SK-N-SH treated with all-trans-retinoic acid at 6 μM for 48 hours (cell line): ENCODE results near the gene SUPT3H.

Experiments
- ATAC-seq: fragments of 200-7000 bp; cut with Tn5 transposase; 3 replicates; pipeline ENCODE4 v1.9.1; 2020; ENCODE audit warnings: mild to moderate bottlenecking, moderate library complexity
- ARNTL ChIP-seq: fragments of 450-650 bp; formaldehyde crosslinking; IDR thresholded peaks from 2 replicates; pipeline ENCODE4 v1.5.0; 2020; ENCODE audit warnings: low read depth, mild to moderate bottlenecking, moderate library complexity, borderline replicate concordance
- BACH2 ChIP-seq: fragments of 250-450 bp; sonication (Bioruptor Pico); IDR thresholded peaks from 2 replicates; pipeline ENCODE4 v1.9.0; 2021; ENCODE audit warnings: mild to moderate bottlenecking, borderline replicate concordance
- CSDC2 ChIP-seq: fragments of 250-450 bp; sonication (Bioruptor Pico); IDR thresholded peaks from 2 replicates; pipeline ENCODE4 v1.5.0; 2020; ENCODE audit warnings: mild to moderate bottlenecking, moderate library complexity
- CSRNP3 ChIP-seq: fragments of 250-450 bp; sonication (Bioruptor Pico); IDR thresholded peaks from 2 replicates; pipeline ENCODE4 v1.5.1; 2021; ENCODE audit warnings: mild to moderate bottlenecking, moderate library complexity
- ESRRG ChIP-seq: fragments of 250-450 bp; sonication (Bioruptor Pico); IDR thresholded peaks from 2 replicates; pipeline ENCODE4 v1.6.1; 2021; ENCODE audit warnings: mild to moderate bottlenecking
- GLIS3 ChIP-seq: fragments of 250-450 bp; sonication (Bioruptor Pico); IDR thresholded peaks from 2 replicates; pipeline ENCODE4 v1.5.0; 2020; ENCODE audit warnings: mild to moderate bottlenecking, moderate library complexity
- OSR1 ChIP-seq: fragments of 250-450 bp; sonication (Bioruptor Pico); IDR thresholded peaks from 2 replicates; pipeline ENCODE4 v1.8.0; 2022; ENCODE audit warnings: moderate library complexity, mild to moderate bottlenecking, inconsistent platforms
- PATZ1 ChIP-seq: fragments of 250-450 bp; sonication (Bioruptor Pico); IDR thresholded peaks from 2 replicates; pipeline ENCODE4 v1.8.0; 2020; ENCODE audit warnings: mild to moderate bottlenecking, moderate library complexity, borderline replicate concordance
- RARB ChIP-seq: fragments of 250-450 bp; sonication (Bioruptor Pico); IDR thresholded peaks from 2 replicates; pipeline ENCODE4 v1.8.0; 2021; ENCODE audit warnings: mild to moderate bottlenecking, moderate library complexity
- SNAI2 ChIP-seq: fragments of 250-450 bp; sonication (Bioruptor Pico); IDR thresholded peaks from 2 replicates; pipeline ENCODE4 v1.5.0; 2020; ENCODE audit warnings: mild to moderate bottlenecking, moderate library complexity
- TCF4 ChIP-seq: fragments of 250-450 bp; sonication (Bioruptor Pico); IDR thresholded peaks from 2 replicates; pipeline ENCODE4 v1.8.0; 2021; ENCODE audit warnings: mild to moderate bottlenecking, moderate library complexity, borderline replicate concordance
- TOX ChIP-seq: fragments of 250-450 bp; sonication (Bioruptor Pico); IDR thresholded peaks from 2 replicates; pipeline ENCODE4 v1.8.0; 2021; ENCODE audit warnings: mild to moderate bottlenecking, moderate library complexity, borderline replicate concordance
- TSHZ2 ChIP-seq: fragments of 250-450 bp; sonication (Bioruptor Pico); IDR thresholded peaks from 2 replicates; pipeline ENCODE4 v1.5.0; 2020; ENCODE audit warnings: mild to moderate bottlenecking, moderate library complexity
- ZC3H10 ChIP-seq: fragments of 250-450 bp; sonication (Bioruptor Pico); IDR thresholded peaks from 2 replicates; pipeline ENCODE4 v1.5.1; 2021; ENCODE audit warnings: mild to moderate bottlenecking, moderate library complexity
- ZFP3 ChIP-seq: fragments of 250-450 bp; sonication (Bioruptor Pico); IDR thresholded peaks from 2 replicates; pipeline ENCODE4 v1.5.0; 2020; ENCODE audit warnings: mild to moderate bottlenecking, moderate library complexity
- ZFP30 ChIP-seq: fragments of 450-650 bp; formaldehyde crosslinking; IDR thresholded peaks from 2 replicates; pipeline ENCODE4 v1.5.0; 2022; ENCODE audit warnings: mild to moderate bottlenecking, moderate library complexity
- ZNF565 ChIP-seq: fragments of 450-650 bp; formaldehyde crosslinking; conservative IDR thresholded peaks from 2 replicates; pipeline ENCODE4 v1.5.0; 2020; ENCODE audit warnings: low read depth, mild to moderate bottlenecking, moderate library complexity
- ZNF70 ChIP-seq: fragments of 450-650 bp; formaldehyde crosslinking; IDR thresholded peaks from 2 replicates; pipeline ENCODE4 v1.5.0; 2020; ENCODE audit warnings: mild to moderate bottlenecking, moderate library complexity
- ZNF8 ChIP-seq: fragments of 450-650 bp; formaldehyde crosslinking; IDR thresholded peaks from 2 replicates; pipeline ENCODE4 v1.5.0; 2020; ENCODE audit warnings: mild to moderate bottlenecking, moderate library complexity

Gene SUPT3H

GRCh38 chr6:45160305-45160704, 217.4 kb downstream of the SUPT3H start:
- no peak for ATAC-seq
- TF ChIP-seq BACH2 (CRISPR knock-in tag), result no peak
- TF ChIP-seq, all 23 proteins: peak for 0

- ATAC-seq, result no peak
- TF ChIP-seq ZNF8 (CRISPR knock-in tag), result no peak
- no peak for TF ChIP-seq ESRRG (CRISPR knock-in tag)
- no peak for TF ChIP-seq ZFP3 (CRISPR knock-in tag)
- no peak for TF ChIP-seq ZFP30 (CRISPR knock-in tag)
- no peak for TF ChIP-seq OSR1
- no peak for TF ChIP-seq TSHZ2 (CRISPR knock-in tag)
- TF ChIP-seq TOX (CRISPR knock-in tag), result no peak
- no peak for TF ChIP-seq ZC3H10 (CRISPR knock-in tag)
- TF ChIP-seq CSRNP3, result no peak
- TF ChIP-seq ZNF70 (CRISPR knock-in tag), result no peak
- TF ChIP-seq, all 23 proteins: peak for 0
Observed at GRCh38 chr6:45156075-45156474, 221.7 kb downstream of the SUPT3H start.

GRCh38 chr6:45155341-45155894, 222.3 kb downstream of the SUPT3H start:
- TF ChIP-seq TCF4 (CRISPR knock-in tag) (no peak), GLIS3 (CRISPR knock-in tag) (no peak), TSHZ2 (CRISPR knock-in tag) (no peak), CSRNP3 (no peak), ZNF70 (CRISPR knock-in tag) (no peak), ARNTL (CRISPR knock-in tag) (no peak), ZC3H10 (CRISPR knock-in tag) (no peak), RARB (CRISPR knock-in tag) (no peak), CSDC2 (CRISPR knock-in tag) (no peak), ZNF565 (CRISPR knock-in tag) (no peak), ZNF8 (CRISPR knock-in tag) (no peak), BACH2 (CRISPR knock-in tag) (no peak), PATZ1 (CRISPR knock-in tag) (no peak), SNAI2 (CRISPR knock-in tag) (no peak), ZFP30 (CRISPR knock-in tag) (no peak)
- ATAC-seq, result no peak
